ENCODE results near the gene KCNG1.

GRCh38 chr20:51003753-51004152 lies 19.2 kb downstream of the KCNG1 start:
- TF ChIP-seq TAF1 (IDR thresholded peaks at IDR 0.05; ENCODE audit: low read depth, low read length) (no peak), CTCF (IDR thresholded peaks at IDR 0.05; ENCODE audit: control extremely low read depth in 1 of 3, insufficient read depth in 1 of 3, low read depth in 1 of 3, low read length in 3 of 3) (no peak), CEBPB (IDR thresholded peaks at IDR 0.05; ENCODE audit: low read depth, low read length) (no peak), EGR1 (IDR thresholded peaks at IDR 0.05; ENCODE audit: borderline replicate concordance, low read depth, low read length) (no peak), RXRA (IDR thresholded peaks at IDR 0.05; ENCODE audit: insufficient read depth, low read depth, low read length) (no peak), POLR2A (IDR thresholded peaks at IDR 0.05; ENCODE audit: control extremely low read depth in 1 of 2, low read depth in 2 of 2, low read length in 2 of 2) (no peak), RAD21 (IDR thresholded peaks at IDR 0.05 in 1 of 2, conservative IDR thresholded peaks at IDR 0.05 in 1 of 2; ENCODE audit: low read depth in 2 of 2, low read length in 2 of 2) (no peak)

Measured in H1 (cell line).